Gastrocnemius medialis (tissue), 4 donors: ENCODE measurements around the gene PIKFYVE. TPM values are rescaled to one million over a fixed set of nuclear protein-coding genes. Genes with fewer than 3 reads are reported as not detected.
"Not testable (repeated sequence)": the region's sequence is repeated elsewhere in the genome, so short reads cannot be mapped to it uniquely, and the experiment has no call there.

Experiments used
- ATAC-seq, 2 donors: fragments of 150-250 bp; one replicate each; pipeline ENCODE4 v1.9.1; 2016
- DNase-seq, 2 donors: peaks; one replicate each; pipeline ENCODE4 v3.0.0-alpha.2; 2019
- H3K27ac ChIP-seq, 4 donors: fragments of 200-600 bp; sonication (generic); 1 replicate in 1 of 4; 2 replicates in 3 of 4; pipeline ENCODE4 v1.5.1; 2016 to 2018; ENCODE audit warnings: mild to moderate bottlenecking in 2 of 4, moderate library complexity in 1 of 4
- H3K27me3 ChIP-seq, 3 donors: fragments of 200-600 bp; sonication (generic) in 2 of 3; 1 replicate in 1 of 3; 2 replicates in 2 of 3; pipeline versions ENCODE4 v1.5.1 to v1.6.0; 2016 to 2019; ENCODE audit warnings: mild to moderate bottlenecking in 1 of 3, moderate library complexity in 1 of 3
- H3K36me3 ChIP-seq, 2 donors: fragments of 200-600 bp; sonication (generic) in 1 of 2; one replicate each; pipeline ENCODE4 v1.5.1; 2017 to 2018
- H3K4me1 ChIP-seq, 2 donors: fragments of 200-600 bp; sonication (generic) in 1 of 2; one replicate each; pipeline ENCODE4 v1.5.1; 2016 to 2017; ENCODE audit warnings: mild to moderate bottlenecking in 2 of 2
- H3K4me3 ChIP-seq, 4 donors: fragments of 200-600 bp; sonication (generic) in 3 of 4; 1 replicate in 1 of 4; 2 replicates in 3 of 4; pipeline ENCODE4 v1.5.1; 2016 to 2019; ENCODE audit warnings: mild to moderate bottlenecking in 2 of 4
- H3K9me3 ChIP-seq, 3 donors: fragments of 200-600 bp; sonication (generic) in 2 of 3; 1 replicate in 1 of 3; 2 replicates in 2 of 3; pipeline ENCODE4 v1.5.1; 2016 to 2019
- CTCF ChIP-seq, 5 experiments: fragments of 450-650 bp in 3 of 5; fragments of 200-600 bp in 2 of 5; sonication (generic) in 2 of 5; IDR thresholded peaks in 4 of 5; conservative IDR thresholded peaks in 1 of 5; 1 replicate in 4 of 5; 2 replicates in 1 of 5; pipeline ENCODE4 v1.5.1; 2016 to 2019; ENCODE audit warnings: antibody characterized with exemption in 5 of 5, mild to moderate bottlenecking in 3 of 5, moderate library complexity in 3 of 5
- POLR2A ChIP-seq, 2 donors: fragments of 450-650 bp; IDR thresholded peaks; one replicate each; pipeline ENCODE4 v1.6.1; 2017; ENCODE audit warnings: antibody characterized with exemption in 2 of 2, mild to moderate bottlenecking in 2 of 2, moderate library complexity in 2 of 2
- in situ Hi-C, 4 donors: fragments of 200-750 bp; cut with MboI; loops; one replicate each; pipeline versions ENCODE4 v1.15.0 to v1.8.0; 2017; ENCODE audit warnings: low sequenced_read_pairs in 4 of 4
- intact Hi-C: fragments of 100-400 bp; cut with DNase I; formaldehyde crosslinking; loops from one replicate; pipeline ENCODE4 v1.15.1; 2023; ENCODE audit warnings: low total_unique reads
- total RNA-seq, 4 donors: library from RNA; depleted of rRNA; stranded (reverse); fragments of >200 nt; gene quantifications; one replicate each; pipeline versions ENCODE4 v1.1.0 to v1.2.3, GENCODE V29; 2016

Gene PIKFYVE
- total RNA-seq, 4 donors from 2014 or later = 14.0 to 23.9 (median 17.9) TPM

- TF ChIP-seq CTCF (IDR thresholded peaks at IDR 0.05 in 4 of 5, conservative IDR thresholded peaks at IDR 0.05 in 1 of 5) (no peak), POLR2A (IDR thresholded peaks at IDR 0.05) (no peak)
- in situ Hi-C loops = no loop called here
- no peaks in the 10 kb centered on the region for H3K27me3 ChIP-seq
Observed at GRCh38 chr2:208352644-208353567, 86.9 kb downstream of the PIKFYVE start.

GRCh38 chr2:208354964-208355381 is 88.9 kb downstream of the PIKFYVE start:
- Histone ChIP-seq H3K27me3 (no peaks in the 10 kb centered on the region), H3K4me3 (no peak overlapping the region), H3K36me3 (peaks cover 4 to 67% of the 10 kb centered on the region in 2 donors), H3K27ac (no peak overlapping the region), H3K4me1 (no peaks in the 10 kb centered on the region), H3K9me3 (no peaks in the 10 kb centered on the region)
- ATAC-seq (no peak), DNase-seq (no peak)
- no peak for TF ChIP-seq POLR2A (IDR thresholded peaks at IDR 0.05)
- TF ChIP-seq CTCF (IDR thresholded peaks at IDR 0.05 in 4 of 5, conservative IDR thresholded peaks at IDR 0.05 in 1 of 5) = no peak
- in situ Hi-C loops (no loop called here), intact Hi-C loops (no loop called here)

More at GRCh38 chr2:208352644-208353567, 86.9 kb downstream of the PIKFYVE start:
- no peaks in the 10 kb centered on the region for H3K4me1 ChIP-seq
- peaks cover 4 to 70% of the 10 kb centered on the region in 2 donors for H3K36me3 ChIP-seq
- no peaks in the 10 kb centered on the region for H3K9me3 ChIP-seq
- DNase-seq = no peak
- no peak overlapping the region for H3K4me3 ChIP-seq
- intact Hi-C loops = no loop called here
- no peak for ATAC-seq
- no peak overlapping the region for H3K27ac ChIP-seq

GRCh38 chr2:208356420-208356819 is 90.4 kb downstream of the PIKFYVE start:
- peaks cover 4 to 53% of the 10 kb centered on the region in 2 donors for H3K36me3 ChIP-seq
- H3K27ac ChIP-seq, H3K4me1 ChIP-seq, H3K9me3 ChIP-seq, DNase-seq, intact Hi-C loops, H3K27me3 ChIP-seq, H3K4me3 ChIP-seq, in situ Hi-C loops, ATAC-seq: not testable (repeated sequence)

- Histone ChIP-seq H3K27me3 (no peaks in the 10 kb centered on the region), H3K4me3 (no peak overlapping the region), H3K9me3 (no peaks in the 10 kb centered on the region), H3K27ac (no peak overlapping the region), H3K4me1 (no peaks in the 10 kb centered on the region), H3K36me3 (peaks cover 4 to 47% of the 10 kb centered on the region in 2 donors)
- ATAC-seq (no peak), DNase-seq (no peak)
- intact Hi-C loops (no loop called here), in situ Hi-C loops (no loop called here)
- TF ChIP-seq CTCF (IDR thresholded peaks at IDR 0.05 in 4 of 5, conservative IDR thresholded peaks at IDR 0.05 in 1 of 5) (no peak), POLR2A (IDR thresholded peaks at IDR 0.05) (no peak)
Observed at GRCh38 chr2:208356846-208357574, 91.0 kb downstream of the PIKFYVE start.
